ENCODE data around the gene NUCKS1. TPM values are rescaled to one million over a fixed set of nuclear protein-coding genes. Genes with fewer than 3 reads are reported as not detected.

The NUCKS1 gene
- total RNA-seq, 1 donor from 2014 or later = 42.1 TPM

DNA sequence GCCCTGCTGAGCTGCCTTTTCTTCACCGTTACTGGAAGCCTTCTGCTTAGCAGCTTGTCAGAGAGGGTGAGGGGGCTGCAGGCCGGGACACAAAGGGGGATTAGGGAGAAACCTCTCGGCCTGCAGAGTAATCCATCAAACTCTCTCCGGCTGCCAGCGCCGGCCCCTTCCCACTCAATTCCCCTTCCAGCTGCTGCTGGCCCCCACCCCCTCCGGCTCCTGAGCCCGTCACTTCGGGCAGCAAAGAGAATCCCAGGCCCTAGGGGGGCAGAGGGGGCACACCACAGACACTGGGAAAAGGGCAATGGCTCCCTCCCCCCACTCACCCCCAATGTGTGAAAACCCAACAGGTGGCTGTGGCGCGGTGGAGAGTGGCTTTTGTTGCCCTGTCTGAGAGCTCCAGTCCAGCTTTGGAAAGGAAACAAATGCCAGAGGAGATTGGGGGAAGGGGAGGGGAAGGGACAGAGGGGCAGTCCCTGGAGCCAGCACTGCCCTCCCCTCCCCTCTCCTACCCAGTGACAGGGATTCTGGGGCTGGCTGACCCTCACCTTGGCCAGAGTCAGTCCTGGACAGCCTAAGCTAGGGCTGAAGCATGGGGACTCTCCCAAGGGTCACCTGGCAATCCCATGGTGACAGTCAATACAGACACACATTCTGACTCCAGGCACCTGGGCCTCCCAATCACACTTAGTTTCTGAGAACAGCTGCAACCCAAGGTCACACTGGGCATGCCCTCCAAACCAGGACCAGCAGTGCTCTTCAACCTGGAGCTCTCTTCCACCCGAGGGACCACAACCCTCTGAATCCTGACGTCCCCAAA is 79.2 kb downstream of the NUCKS1 start:
- intact Hi-C loops (cut with DNase I) = no loop called here
- H3K4me1 ChIP-seq = peaks cover 0 to 8% of the 10 kb centered on the region in 2 donors

DNA sequence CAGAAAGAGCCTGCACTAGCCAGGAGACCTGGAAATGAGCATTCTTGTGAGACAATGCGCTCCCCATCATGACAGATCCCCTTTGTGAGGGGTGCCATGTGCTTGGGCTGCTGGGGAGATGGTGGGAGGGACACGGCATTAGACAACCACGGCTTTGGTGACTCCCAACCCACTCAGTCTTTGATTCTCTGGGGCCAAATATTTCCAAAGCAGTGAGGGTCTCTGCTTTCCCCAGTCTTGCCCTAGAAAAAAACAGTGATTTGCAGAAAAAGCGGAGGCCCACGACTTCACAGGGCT is 79.9 kb downstream of the NUCKS1 start:
- Histone ChIP-seq H3K36me3 (no peaks in the 10 kb centered on the region), H3K27ac (no peak overlapping the region), H3K27me3 (no peaks in the 10 kb centered on the region), H3K4me1 (peaks cover 0 to 8% of the 10 kb centered on the region in 2 donors), H3K4me3 (no peak overlapping the region), H3K9me3 (no peaks in the 10 kb centered on the region)
- DNase-seq (ENCODE audit: low spot score in 2 of 2) = no peak
- intact Hi-C loops (cut with DNase I) = no loop called here
- no peak for TF ChIP-seq CTCF (IDR thresholded peaks at IDR 0.05)

More for the DNA sequence above, 79.2 kb downstream of the NUCKS1 start:
- no peak for TF ChIP-seq CTCF (IDR thresholded peaks at IDR 0.05)
- Histone ChIP-seq H3K27ac (no peak overlapping the region), H3K36me3 (no peaks in the 10 kb centered on the region), H3K4me3 (no peak overlapping the region), H3K9me3 (no peaks in the 10 kb centered on the region), H3K27me3 (no peaks in the 10 kb centered on the region)
- DNase-seq (ENCODE audit: low spot score in 2 of 2) = no peak

DNA sequence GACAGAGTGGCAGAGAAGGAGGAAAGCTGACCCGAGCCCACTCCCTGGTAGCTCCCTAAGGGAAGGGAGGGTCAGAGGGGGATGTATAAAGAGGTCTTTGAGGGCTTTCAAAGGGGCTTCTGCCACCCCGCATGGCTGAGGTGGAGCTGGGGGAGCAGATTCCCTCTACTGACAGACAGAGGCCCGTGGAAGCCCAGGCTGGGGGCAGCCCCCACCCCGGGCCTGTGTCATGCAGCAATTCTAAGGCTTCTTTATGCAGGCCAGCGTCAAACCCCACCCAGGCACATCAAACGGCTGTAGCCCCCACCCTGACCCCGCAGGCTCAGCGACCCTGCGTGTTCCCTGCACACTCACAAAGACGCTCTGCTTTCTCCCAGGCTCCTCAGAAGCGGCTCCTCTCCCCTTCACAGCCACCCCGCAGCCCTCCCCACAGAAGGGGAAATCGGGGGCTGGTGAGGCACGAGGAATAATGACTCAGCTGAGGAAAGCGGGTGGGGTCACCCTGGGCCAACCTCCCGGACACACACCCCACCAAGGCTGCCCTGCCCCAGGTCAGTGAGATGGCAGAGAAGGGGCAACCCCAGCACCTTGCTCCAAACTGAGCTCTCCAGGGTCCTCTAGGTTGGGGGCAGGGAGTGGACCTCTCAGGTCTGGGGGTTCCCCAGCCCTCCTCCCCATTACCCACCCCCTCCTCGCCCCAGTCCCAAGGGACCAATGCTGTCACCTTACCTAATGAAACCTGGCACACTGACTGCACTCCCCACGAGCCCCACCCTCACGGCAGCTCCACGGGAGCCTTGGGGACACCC is 80.4 kb downstream of the NUCKS1 start:
- Histone ChIP-seq H3K4me1 (peaks cover 0 to 8% of the 10 kb centered on the region in 2 donors), H3K4me3 (no peak overlapping the region), H3K9me3 (no peaks in the 10 kb centered on the region), H3K36me3 (no peaks in the 10 kb centered on the region), H3K27ac (no peak overlapping the region), H3K27me3 (no peaks in the 10 kb centered on the region)
- no peak for DNase-seq (ENCODE audit: low spot score in 2 of 2)
- intact Hi-C loops (cut with DNase I) = no loop called here
- TF ChIP-seq CTCF (IDR thresholded peaks at IDR 0.05) = no peak

DNA sequence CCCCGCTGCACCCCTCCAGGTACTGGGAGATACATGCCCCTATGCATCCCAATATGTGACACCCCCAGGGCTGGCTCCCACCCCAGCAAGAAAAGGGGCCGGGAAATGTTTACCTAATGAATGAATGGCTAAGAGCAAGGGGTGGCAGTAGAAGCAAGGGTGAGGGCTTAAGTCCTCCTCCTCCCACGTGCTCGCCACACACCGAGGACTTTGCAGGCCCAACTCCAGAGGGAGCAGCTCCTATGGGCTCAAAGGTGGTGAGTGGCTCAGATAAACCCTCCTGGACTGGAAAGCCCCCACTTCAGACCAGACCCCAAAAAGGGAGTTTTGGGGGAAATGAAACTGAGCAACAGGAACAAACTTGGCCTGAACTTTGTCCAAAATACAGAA is 81.0 kb downstream of the NUCKS1 start:
- Histone ChIP-seq H3K9me3 (no peaks in the 10 kb centered on the region), H3K27me3 (no peaks in the 10 kb centered on the region), H3K36me3 (no peaks in the 10 kb centered on the region), H3K4me3 (no peak overlapping the region), H3K27ac (no peak overlapping the region), H3K4me1 (peaks cover 0 to 8% of the 10 kb centered on the region in 2 donors)
- no peak for TF ChIP-seq CTCF (IDR thresholded peaks at IDR 0.05)
- no peak for DNase-seq (ENCODE audit: low spot score in 2 of 2)
- intact Hi-C loops (cut with DNase I) = no loop called here

DNA sequence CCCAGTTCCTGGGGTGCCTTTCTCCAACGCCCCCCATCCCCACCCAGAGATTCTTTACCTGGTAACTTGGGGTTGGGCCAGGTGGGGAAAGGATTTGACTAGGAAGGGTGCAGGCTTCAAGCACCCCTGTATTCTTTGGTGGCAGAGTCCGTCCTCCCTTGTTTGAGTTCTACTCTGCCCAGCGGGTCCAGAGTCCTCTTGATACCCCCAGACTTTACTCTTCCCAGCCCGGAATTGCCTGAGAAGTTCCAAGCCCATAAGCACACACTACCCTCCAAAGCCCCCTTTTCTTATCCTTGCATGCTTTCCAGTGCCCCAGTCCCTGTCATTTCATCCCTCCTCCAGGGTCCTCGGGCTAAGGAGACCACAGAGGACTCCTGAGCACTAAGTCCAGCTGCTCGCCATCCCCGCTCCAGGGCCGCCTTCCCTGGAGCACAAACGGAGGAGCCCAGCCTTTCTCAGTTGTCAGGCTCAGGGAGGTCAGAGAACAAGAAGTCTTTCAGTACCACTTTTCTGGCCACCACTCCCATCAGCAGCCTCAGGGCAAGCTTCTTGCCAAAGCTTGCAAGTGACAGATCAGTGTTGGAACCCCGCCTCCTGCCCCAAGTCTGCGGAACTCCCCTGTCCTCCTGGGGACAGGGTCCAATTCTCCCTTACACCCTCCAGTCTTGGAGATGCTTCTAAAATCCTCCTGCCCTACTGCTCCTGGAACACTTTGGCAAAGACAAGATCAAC is 81.9 kb downstream of the NUCKS1 start:
- H3K4me1 ChIP-seq = peaks cover 0 to 7% of the 10 kb centered on the region in 2 donors
- no peak overlapping the region for H3K27ac ChIP-seq
- no peak for DNase-seq (ENCODE audit: low spot score in 2 of 2)
- no peaks in the 10 kb centered on the region for H3K27me3 ChIP-seq
- no peak overlapping the region for H3K4me3 ChIP-seq
- no peaks in the 10 kb centered on the region for H3K9me3 ChIP-seq
- H3K36me3 ChIP-seq = peaks cover 0 to 3% of the 10 kb centered on the region in 2 donors
- intact Hi-C loops (cut with DNase I) = no loop called here
- no peak for TF ChIP-seq CTCF (IDR thresholded peaks at IDR 0.05)
